Measurements from ENCODE around the gene CINP. TPM values are rescaled to one million over a fixed set of nuclear protein-coding genes. Genes with fewer than 3 reads are reported as not detected.

Gene CINP
- total and polyA plus RNA-seq, 4 donors, result 25.1 to 34.6 (median 30.2) TPM

GRCh38 chr14:102390064-102390855 is 27.6 kb upstream of the CINP start:
- H3K4me1 ChIP-seq (ENCODE audit: control insufficient read depth in 4 of 4, insufficient read depth in 4 of 4, low read length in 3 of 4), result no peaks in the 10 kb centered on the region
- no peak for DNase-seq (ENCODE audit: low spot score)
- H3K9me3 ChIP-seq (ENCODE audit: control insufficient read depth in 4 of 4, low read length in 3 of 4), result no peaks in the 10 kb centered on the region
- no peak overlapping the region for H3K4me3 ChIP-seq (ENCODE audit: low read depth in 1 of 3, low read length in 3 of 3)
- TF ChIP-seq, protein P1, sequence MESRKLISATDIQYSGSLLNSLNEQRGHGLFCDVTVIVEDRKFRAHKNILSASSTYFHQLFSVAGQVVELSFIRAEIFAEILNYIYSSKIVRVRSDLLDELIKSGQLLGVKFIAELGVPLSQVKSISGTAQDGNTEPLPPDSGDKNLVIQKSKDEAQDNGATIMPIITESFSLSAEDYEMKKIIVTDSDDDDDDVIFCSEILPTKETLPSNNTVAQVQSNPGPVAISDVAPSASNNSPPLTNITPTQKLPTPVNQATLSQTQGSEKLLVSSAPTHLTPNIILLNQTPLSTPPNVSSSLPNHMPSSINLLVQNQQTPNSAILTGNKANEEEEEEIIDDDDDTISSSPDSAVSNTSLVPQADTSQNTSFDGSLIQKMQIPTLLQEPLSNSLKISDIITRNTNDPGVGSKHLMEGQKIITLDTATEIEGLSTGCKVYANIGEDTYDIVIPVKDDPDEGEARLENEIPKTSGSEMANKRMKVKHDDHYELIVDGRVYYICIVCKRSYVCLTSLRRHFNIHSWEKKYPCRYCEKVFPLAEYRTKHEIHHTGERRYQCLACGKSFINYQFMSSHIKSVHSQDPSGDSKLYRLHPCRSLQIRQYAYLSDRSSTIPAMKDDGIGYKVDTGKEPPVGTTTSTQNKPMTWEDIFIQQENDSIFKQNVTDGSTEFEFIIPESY (IDR thresholded peaks at IDR 0.05), result no peak
- TF ChIP-seq CTCF (IDR thresholded peaks at IDR 0.05; ENCODE audit: low read depth, low read length, missing input control), result no peak
- TF ChIP-seq YY1 (IDR thresholded peaks at IDR 0.05), result no peak
- TF ChIP-seq TAF1 (conservative IDR thresholded peaks at IDR 0.05), result no peak
- TF ChIP-seq HNF4A (conservative IDR thresholded peaks at IDR 0.05), result no peak
- TF ChIP-seq ATF3 (IDR thresholded peaks at IDR 0.05), result no peak
- no peak for TF ChIP-seq GABPA (IDR thresholded peaks at IDR 0.05 in 1 of 2, conservative IDR thresholded peaks at IDR 0.05 in 1 of 2)
- TF ChIP-seq FOXA2 (IDR thresholded peaks at IDR 0.05), result no peak
- no peak for TF ChIP-seq SP1 (IDR thresholded peaks at IDR 0.05)
- no peak for TF ChIP-seq NR2F2 (IDR thresholded peaks at IDR 0.05)
- TF ChIP-seq REST (IDR thresholded peaks at IDR 0.05), result no peak
- no peak for TF ChIP-seq EGR1 (IDR thresholded peaks at IDR 0.05; ENCODE audit: low read depth in 2 of 2)
- no peak for TF ChIP-seq FOXA1 (IDR thresholded peaks at IDR 0.05)
- TF ChIP-seq JUND (IDR thresholded peaks at IDR 0.05), result no peak
- no peak for TF ChIP-seq MAX (IDR thresholded peaks at IDR 0.05)
- 79% methylated on average over 2 of the region's 2 CpGs for WGBS
- H3K27ac ChIP-seq (ENCODE audit: low read depth in 1 of 2, low read length in 2 of 2), result no peak overlapping the region
- H3K27me3 ChIP-seq (ENCODE audit: control insufficient read depth in 4 of 4, insufficient read depth in 4 of 4, low read length in 3 of 4), result no peaks in the 10 kb centered on the region
- peaks cover 0 to 2% (median 0%) of the 10 kb centered on the region in 4 donors for H3K36me3 ChIP-seq (ENCODE audit: control insufficient read depth in 4 of 4, insufficient read depth in 3 of 4, low read depth in 1 of 4, low read length in 3 of 4)
- H3K9ac ChIP-seq (ENCODE audit: low read depth in 1 of 2, low read length in 2 of 2), result no peak overlapping the region

All from liver (tissue), 9 donors.